ENCODE results near the gene CHD6. TPM values are rescaled to one million over a fixed set of nuclear protein-coding genes. Genes with fewer than 3 reads are reported as not detected.
A peak's percentile ranks its signal among the peaks of the same experiment; 100 is the strongest.

Gene CHD6
- total RNA-seq, 4 donors from 2014 or later = 21.5 to 97.6 (median 53.7) TPM

DNA sequence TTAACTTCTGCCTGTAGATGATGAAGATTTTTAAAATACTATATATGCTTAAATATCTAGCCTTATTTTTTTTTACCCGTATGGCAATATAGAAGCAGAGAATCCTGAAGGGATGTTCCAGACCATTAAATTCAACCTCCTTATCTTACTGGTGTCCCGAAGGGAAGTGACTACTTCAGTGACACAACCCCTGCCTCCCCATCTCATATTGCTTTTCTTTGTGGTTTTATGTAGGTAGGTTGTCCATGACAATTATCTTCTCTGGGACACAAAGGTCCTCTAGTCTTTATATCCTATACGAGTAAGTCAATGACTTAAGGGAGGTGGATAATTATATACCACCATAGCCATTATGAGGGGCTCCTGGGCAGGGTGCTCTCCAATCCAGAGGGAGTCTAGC lies 194.2 kb downstream of the CHD6 start:
- H3K27ac ChIP-seq = peak overlapping the region; percentile 18 to 53
- no peaks in the 10 kb centered on the region for H3K27me3 ChIP-seq
- H3K9me3 ChIP-seq = no peaks in the 10 kb centered on the region
- no peaks in the 10 kb centered on the region for H3K4me1 ChIP-seq
- H3K4me3 ChIP-seq = no peak overlapping the region
- DNase-seq = no peak
- H3K36me3 ChIP-seq = no peaks in the 10 kb centered on the region
- TF ChIP-seq, protein P1, sequence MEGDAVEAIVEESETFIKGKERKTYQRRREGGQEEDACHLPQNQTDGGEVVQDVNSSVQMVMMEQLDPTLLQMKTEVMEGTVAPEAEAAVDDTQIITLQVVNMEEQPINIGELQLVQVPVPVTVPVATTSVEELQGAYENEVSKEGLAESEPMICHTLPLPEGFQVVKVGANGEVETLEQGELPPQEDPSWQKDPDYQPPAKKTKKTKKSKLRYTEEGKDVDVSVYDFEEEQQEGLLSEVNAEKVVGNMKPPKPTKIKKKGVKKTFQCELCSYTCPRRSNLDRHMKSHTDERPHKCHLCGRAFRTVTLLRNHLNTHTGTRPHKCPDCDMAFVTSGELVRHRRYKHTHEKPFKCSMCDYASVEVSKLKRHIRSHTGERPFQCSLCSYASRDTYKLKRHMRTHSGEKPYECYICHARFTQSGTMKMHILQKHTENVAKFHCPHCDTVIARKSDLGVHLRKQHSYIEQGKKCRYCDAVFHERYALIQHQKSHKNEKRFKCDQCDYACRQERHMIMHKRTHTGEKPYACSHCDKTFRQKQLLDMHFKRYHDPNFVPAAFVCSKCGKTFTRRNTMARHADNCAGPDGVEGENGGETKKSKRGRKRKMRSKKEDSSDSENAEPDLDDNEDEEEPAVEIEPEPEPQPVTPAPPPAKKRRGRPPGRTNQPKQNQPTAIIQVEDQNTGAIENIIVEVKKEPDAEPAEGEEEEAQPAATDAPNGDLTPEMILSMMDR (IDR thresholded peaks at IDR 0.05) = no peak
- TF ChIP-seq POLR2A (IDR thresholded peaks at IDR 0.05) = no peak
- intact Hi-C loops (cut with DNase I; ENCODE audit: low total_unique reads) = no loop called here

DNA sequence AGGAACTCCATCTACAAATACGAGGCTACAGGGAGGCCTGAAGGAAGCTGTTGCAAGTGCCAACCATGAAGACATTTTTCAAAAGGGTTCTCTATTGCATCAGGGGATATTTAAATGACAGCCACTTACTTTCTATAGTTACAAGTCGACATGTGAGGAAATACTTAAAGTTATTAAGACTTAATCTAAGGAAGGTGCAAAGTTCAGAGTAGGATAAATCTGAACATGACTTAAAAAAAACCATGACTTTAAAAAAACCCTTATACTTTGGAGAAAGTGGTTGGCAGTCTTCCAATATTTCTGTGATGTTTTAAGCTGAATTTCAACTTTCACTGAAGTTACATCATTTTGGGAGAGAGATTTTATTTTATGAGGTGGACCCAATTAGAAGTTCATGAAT lies 195.2 kb downstream of the CHD6 start:
- Histone ChIP-seq H3K36me3 (no peaks in the 10 kb centered on the region), H3K4me3 (no peak overlapping the region), H3K27me3 (no peaks in the 10 kb centered on the region), H3K27ac (no peak overlapping the region), H3K9me3 (no peaks in the 10 kb centered on the region), H3K4me1 (no peaks in the 10 kb centered on the region)
- no peak for TF ChIP-seq POLR2A (IDR thresholded peaks at IDR 0.05)
- TF ChIP-seq, protein P1 (IDR thresholded peaks at IDR 0.05) = no peak
- intact Hi-C loops (cut with DNase I; ENCODE audit: low total_unique reads) = no loop called here
- DNase-seq = no peak

DNA sequence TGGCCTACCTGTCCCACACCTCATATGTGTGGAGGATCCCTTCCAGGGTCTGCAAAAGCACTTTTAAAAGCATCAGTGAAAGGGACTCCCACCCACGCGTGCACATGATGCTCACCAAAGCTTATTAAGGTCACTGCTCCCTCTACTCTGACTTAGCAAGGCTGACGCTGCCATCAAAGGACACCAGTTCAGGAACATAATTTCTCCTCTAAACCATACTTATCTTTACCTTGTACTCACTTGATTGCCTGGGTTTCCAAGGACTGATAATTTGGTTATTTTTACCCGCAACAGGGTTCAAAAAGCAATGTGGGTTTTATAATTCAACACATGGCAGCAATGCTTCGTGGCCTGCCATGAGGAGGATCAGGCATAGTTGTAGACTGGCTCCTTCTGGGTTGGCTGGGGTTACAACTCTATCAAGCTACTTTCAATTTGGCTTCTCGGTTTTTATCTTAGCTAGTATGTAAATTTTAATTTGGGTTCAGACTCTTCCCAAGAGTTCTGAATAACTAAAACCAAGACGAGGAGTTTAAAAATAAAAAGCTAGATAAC lies 199.4 kb downstream of the CHD6 start:
- intact Hi-C loops (cut with DNase I; ENCODE audit: low total_unique reads) = loop anchor here (10.0 kb wide), 1 partner anchor 74 kb away; the partner anchor contains the start of gene LPIN3
- Histone ChIP-seq H3K36me3 (no peaks in the 10 kb centered on the region), H3K27ac (no peak overlapping the region), H3K4me3 (no peak overlapping the region), H3K9me3 (no peaks in the 10 kb centered on the region), H3K27me3 (no peaks in the 10 kb centered on the region), H3K4me1 (no peaks in the 10 kb centered on the region)
- no peak for DNase-seq
- no peak for TF ChIP-seq POLR2A (IDR thresholded peaks at IDR 0.05)
- TF ChIP-seq, protein P1 (IDR thresholded peaks at IDR 0.05) = no peak

DNA sequence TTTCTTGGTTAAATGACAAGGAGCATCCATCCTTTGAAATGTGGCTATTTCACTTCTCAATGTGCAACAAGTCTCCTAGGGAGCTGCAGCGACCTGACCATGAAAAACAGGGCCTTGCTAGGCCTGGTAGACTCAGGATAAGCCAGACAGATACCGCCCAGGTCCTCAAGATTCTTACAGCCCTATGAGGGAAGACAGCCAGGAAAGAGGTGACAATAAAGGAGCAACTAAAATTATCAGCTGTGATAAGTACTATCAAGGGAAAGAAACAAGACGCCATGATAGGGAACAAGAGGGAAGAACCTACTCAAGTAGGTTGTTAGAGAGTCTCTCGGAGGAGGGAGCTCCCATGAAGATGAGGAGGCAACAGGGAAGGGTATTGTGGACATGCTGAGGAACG lies 200.1 kb downstream of the CHD6 start:
- H3K4me1 ChIP-seq = no peaks in the 10 kb centered on the region
- TF ChIP-seq, protein P1 (IDR thresholded peaks at IDR 0.05) = no peak
- TF ChIP-seq POLR2A (IDR thresholded peaks at IDR 0.05) = no peak
- H3K27ac ChIP-seq = no peak overlapping the region
- DNase-seq = no peak
- H3K9me3 ChIP-seq = no peaks in the 10 kb centered on the region
- H3K4me3 ChIP-seq = no peak overlapping the region
- intact Hi-C loops (cut with DNase I; ENCODE audit: low total_unique reads) = loop anchor here (10.0 kb wide), 1 partner anchor 73 kb away; the partner anchor contains the start of gene LPIN3
- H3K36me3 ChIP-seq = no peaks in the 10 kb centered on the region
- no peaks in the 10 kb centered on the region for H3K27me3 ChIP-seq

DNA sequence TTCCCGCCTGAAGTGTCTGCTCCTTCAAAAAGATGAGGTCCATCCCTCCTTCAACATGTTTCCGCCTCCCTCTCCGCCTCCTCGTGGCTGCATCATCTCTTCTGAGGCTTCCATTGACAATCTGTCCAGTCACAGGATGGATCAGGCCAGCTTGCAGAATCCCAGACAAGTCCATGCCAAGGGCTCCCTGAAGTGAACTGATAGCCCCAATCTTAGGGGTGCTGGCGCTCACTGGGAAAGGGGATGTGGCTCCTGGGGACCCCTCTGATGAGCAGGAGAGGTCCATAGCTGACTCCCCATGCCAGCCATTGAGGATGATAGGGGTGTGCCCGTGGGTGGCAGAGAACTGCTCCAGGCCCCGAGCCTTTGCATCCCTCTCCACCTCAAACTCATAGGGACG lies 203.0 kb downstream of the CHD6 start:
- H3K4me1 ChIP-seq = no peaks in the 10 kb centered on the region
- no peaks in the 10 kb centered on the region for H3K36me3 ChIP-seq
- TF ChIP-seq POLR2A (IDR thresholded peaks at IDR 0.05) = no peak
- TF ChIP-seq, protein P1 (IDR thresholded peaks at IDR 0.05) = no peak
- no peak overlapping the region for H3K4me3 ChIP-seq
- H3K27me3 ChIP-seq = no peaks in the 10 kb centered on the region
- no peak for DNase-seq
- no peak overlapping the region for H3K27ac ChIP-seq
- no peaks in the 10 kb centered on the region for H3K9me3 ChIP-seq
- intact Hi-C loops (cut with DNase I; ENCODE audit: low total_unique reads) = loop anchor here (10.0 kb wide), 1 partner anchor 70 kb away; the partner anchor contains the start of gene LPIN3

Measured in uterus (tissue), 4 donors.